ENCODE measurements around the gene UAP1L1. TPM values are rescaled to one million over a fixed set of nuclear protein-coding genes. Genes with fewer than 3 reads are reported as not detected.
A peak's percentile ranks its signal among the peaks of the same experiment; 100 is the strongest.

Gene UAP1L1
- total and polyA plus RNA-seq, 9 of the 15 experiments (the other 6 are each of a cell fraction or from before 2014, with no cell fraction given), result 0.20 to 8.6 (median 3.7) TPM

- TF ChIP-seq RBBP5 (IDR thresholded peaks at IDR 0.05; ENCODE audit: borderline replicate concordance, insufficient read depth, low read length, poor library complexity, severe bottlenecking), result peak; percentile 84
- TF ChIP-seq ZC3H4 (CRISPR knock-in tag; IDR thresholded peaks at IDR 0.05; ENCODE audit: borderline replicate concordance), result no peak
- TF ChIP-seq CCNT2 (IDR thresholded peaks at IDR 0.05; ENCODE audit: borderline replicate concordance, extremely low read depth, insufficient read length, low read depth, low read length), result peak; percentile 63
- TF ChIP-seq CTCFL (IDR thresholded peaks at IDR 0.05; ENCODE audit: borderline replicate concordance, insufficient read depth, low read depth, low read length, poor library complexity, severe bottlenecking), result peak; percentile 56
- TF ChIP-seq TAF15 (IDR thresholded peaks at IDR 0.05; ENCODE audit: low read depth, low read length), result no peak; the same call in 1 of the 2 replicates
- TF ChIP-seq TAF9B (IDR thresholded peaks at IDR 0.05; ENCODE audit: partially characterized antibody), result no peak
- TF ChIP-seq TCF7L2 (IDR thresholded peaks at IDR 0.05; ENCODE audit: low read depth, low read length), result no peak
- TF ChIP-seq THRA (IDR thresholded peaks at IDR 0.05), result no peak
- peak; percentile 49; the same call in 1 of the 2 replicates for TF ChIP-seq ZBTB7A (IDR thresholded peaks at IDR 0.05; ENCODE audit: borderline replicate concordance, control insufficient read depth, low read depth, low read length)
- peak; percentile 85 for TF ChIP-seq POLR2G (IDR thresholded peaks at IDR 0.05; ENCODE audit: low read depth, low read length)
- TF ChIP-seq RB1 (IDR thresholded peaks at IDR 0.05; ENCODE audit: low read depth), result peak; percentile 72; the same call in 1 of the 2 replicates
- TF ChIP-seq MYC (IDR thresholded peaks at IDR 0.05; ENCODE audit: low read depth, low read length), result peak; percentile 94
- TF ChIP-seq MYC (CRISPR knock-in tag; IDR thresholded peaks at IDR 0.05; ENCODE audit: borderline replicate concordance, low read depth), result peak; percentile 53; the same call in 1 of the 2 replicates
- TF ChIP-seq DIDO1 (tag; IDR thresholded peaks at IDR 0.05; ENCODE audit: low read depth), result no peak
- TF ChIP-seq POLR2AphosphoS5 (IDR thresholded peaks at IDR 0.05; ENCODE audit: control insufficient read depth, insufficient read depth, low read depth, low read length), result peak; percentile 82
- peak; percentile 13; the same call in 1 of the 2 replicates for TF ChIP-seq ZNF143 (CRISPR knock-in tag; IDR thresholded peaks at IDR 0.05)
- peak; percentile 54; the same call in 1 of the 2 replicates for TF ChIP-seq BHLHE40 (IDR thresholded peaks at IDR 0.05; ENCODE audit: low read length)
- no peak for TF ChIP-seq SNAPC5 (CRISPR knock-in tag; IDR thresholded peaks at IDR 0.05)
- no peak for TF ChIP-seq ZNF644 (tag; IDR thresholded peaks at IDR 0.05; ENCODE audit: low read depth)
- TF ChIP-seq HDAC3 (IDR thresholded peaks at IDR 0.05; ENCODE audit: borderline replicate concordance, partially characterized antibody), result peak; percentile 93
- peak; percentile 57; the same call in 1 of the 2 replicates for TF ChIP-seq HNRNPL (IDR thresholded peaks at IDR 0.05; ENCODE audit: low read depth, low read length)
- TF ChIP-seq E2F3 (CRISPR knock-in tag; IDR thresholded peaks at IDR 0.05), result no peak
- peak; percentile 82 to 90 (median 87) for TF ChIP-seq YY1 (IDR thresholded peaks at IDR 0.05; ENCODE audit: borderline replicate concordance in 1 of 3, control insufficient read depth in 1 of 3, extremely low read depth in 1 of 3, insufficient read depth in 3 of 3, insufficient read length in 1 of 3, insufficient replicate concordance in 2 of 3, low read depth in 1 of 3, low read length in 2 of 3)
Observed at GRCh38 chr9:137129456-137130175, 52.3 kb downstream of the UAP1L1 start (continued).

Measured in K562 (cell line).